K562 (cell line): Measurements from ENCODE around the gene COX15. TPM values are rescaled to one million over a fixed set of nuclear protein-coding genes. Genes with fewer than 3 reads are reported as not detected.

Experiments
- ATAC-seq: fragments of 200-7000 bp; cut with Tn5 transposase; 3 replicates; pipeline ENCODE4 v1.9.1; 2020; ENCODE audit warnings: moderate library complexity
- BruUV-seq: library from RNA; stranded (reverse); fragments of 400-500 nt; replicated peaks from 2 replicates; lab custom pipeline; 2021; lab: Mats Ljungman, UMichigan
- CTCF ChIA-PET: fragments of 300-600 bp; formaldehyde crosslinking; extraction: SDS; loops from one replicate; lab custom pipeline; 2021; ENCODE audit warnings: low intra/inter-chr PET ratio; lab: Yijun Ruan, JAX
- POLR2A ChIA-PET: fragments of 300-600, 350-650 bp; sonication (Branson Sonifier 250); formaldehyde crosslinking; extraction: SDS; loops from one replicate; lab custom pipeline; 2021; ENCODE audit warnings: antibody characterized with exemption, inconsistent platforms; lab: Yijun Ruan, JAX
- DNase-seq, 4 experiments: peaks; one replicate each; pipeline versions ENCODE4 v3.0.0 to v3.0.0-alpha.2; 2011 to 2018; ENCODE audit warnings: low spot score in 3 of 4, mixed read lengths in 3 of 4; ENCODE audit errors: extremely low read depth in 1 of 4
- FAIRE-seq: peaks from 2 replicates; lab custom pipeline; 2011; peaks lifted over from hg19 to GRCh38; lab: Jason Lieb, UNC
- H2AFZ ChIP-seq: 2 replicates; pipeline ENCODE4 v1.6.0; 2011; ENCODE audit warnings: low read depth, low read length, control low read depth, inconsistent platforms
- H3K27ac ChIP-seq: fragments of 200-600 bp; 3 replicates; pipeline ENCODE4 v1.8.0; 2011; ENCODE audit warnings: low read depth, mild to moderate bottlenecking, control low read depth, inconsistent platforms, low read length, moderate library complexity, mixed read lengths; ENCODE audit errors: extremely low read depth
- H3K27me3 ChIP-seq, 2 experiments: fragments of 300-600 bp in 1 of 2; 2 replicates in 1 of 2; 3 replicates in 1 of 2; pipeline versions ENCODE4 v1.6.0 to v1.8.0; 2011; ENCODE audit warnings: inconsistent platforms in 2 of 2, low read length in 2 of 2, mild to moderate bottlenecking in 1 of 2, mixed read lengths in 1 of 2, moderate library complexity in 1 of 2; ENCODE audit not compliant: control insufficient read depth in 2 of 2, insufficient read depth in 2 of 2
- H3K36me3 ChIP-seq: fragments of 300-600 bp; 3 replicates; pipeline ENCODE4 v1.8.0; 2011; ENCODE audit warnings: mild to moderate bottlenecking, low read length, inconsistent platforms; ENCODE audit not compliant: control insufficient read depth, insufficient read depth
- H3K4me1 ChIP-seq, 2 experiments: fragments of 200-600 bp in 1 of 2; replicated peaks in 1 of 2; 2 replicates in 1 of 2; 3 replicates in 1 of 2; pipeline versions ENCODE4 v1.5.1 to v1.8.0; 2011; ENCODE audit warnings: inconsistent platforms in 2 of 2, low read length in 2 of 2, mild to moderate bottlenecking in 1 of 2, mixed read lengths in 1 of 2, moderate library complexity in 1 of 2; ENCODE audit not compliant: control insufficient read depth in 2 of 2, insufficient read depth in 2 of 2
- H3K4me2 ChIP-seq: 2 replicates; pipeline ENCODE4 v1.6.1; 2011; ENCODE audit warnings: low read length, control low read depth, inconsistent platforms, mixed read lengths; ENCODE audit not compliant: insufficient read depth
- H3K4me3 ChIP-seq: fragments of 200-600 bp; sonication (generic), shearing (Covaris generic); 2 replicates; pipeline ENCODE4 v1.5.1; 2016; ENCODE audit warnings: control low read depth, inconsistent platforms
- H3K79me2 ChIP-seq: fragments of 200-600 bp; 3 replicates; pipeline ENCODE4 v1.8.0; 2011; ENCODE audit warnings: low read length, inconsistent platforms; ENCODE audit not compliant: control insufficient read depth, insufficient read depth
- H3K9ac ChIP-seq, 2 experiments: 2 replicates each; pipeline versions ENCODE4 v1.6.0 to v1.6.1; 2011; ENCODE audit warnings: low read depth in 2 of 2, low read length in 2 of 2, control low read depth in 1 of 2, inconsistent platforms in 1 of 2, mild to moderate bottlenecking in 1 of 2, mixed read lengths in 1 of 2; ENCODE audit not compliant: insufficient read depth in 1 of 2
- H3K9me1 ChIP-seq: one replicate; pipeline ENCODE4 v1.6.0; 2011; ENCODE audit warnings: inconsistent platforms, mild to moderate bottlenecking, low read length, moderate library complexity; ENCODE audit not compliant: control insufficient read depth, insufficient read depth
- H3K9me3 ChIP-seq: replicated peaks from 2 replicates; pipeline ENCODE4 v1.5.1; 2011; ENCODE audit warnings: low read depth, low read length, inconsistent platforms; ENCODE audit not compliant: control insufficient read depth, insufficient read depth
- H4K20me1 ChIP-seq: replicated peaks from 2 replicates; pipeline ENCODE4 v1.6.1; 2011; ENCODE audit warnings: low read length, inconsistent platforms, mixed read lengths; ENCODE audit not compliant: control insufficient read depth, insufficient read depth
- ARID1B ChIP-seq: fragments of 450-650 bp; IDR thresholded peaks from 2 replicates; pipeline ENCODE4 v1.6.1; 2016; ENCODE audit warnings: antibody characterized with exemption, mild to moderate bottlenecking, inconsistent platforms
- BRD9 ChIP-seq: fragments of 450-650 bp; IDR thresholded peaks from 2 replicates; pipeline ENCODE4 v1.6.1; 2018; ENCODE audit warnings: low read depth; ENCODE audit not compliant: partially characterized antibody
- DACH1 ChIP-seq: fragments of 450-650 bp; IDR thresholded peaks from 2 replicates; pipeline ENCODE4 v1.6.1; 2018; ENCODE audit not compliant: partially characterized antibody
- ELF4 ChIP-seq: fragments of 450-650 bp; formaldehyde crosslinking; IDR thresholded peaks from 2 replicates; pipeline ENCODE4 v1.4.0; 2022; ENCODE audit warnings: missing genetic modification characterization
- EP400 ChIP-seq: fragments of 450-650 bp; IDR thresholded peaks from 2 replicates; pipeline ENCODE4 v1.6.1; 2017; ENCODE audit warnings: antibody characterized with exemption, mild to moderate bottlenecking, moderate library complexity
- ETV1 ChIP-seq: fragments of 450-650 bp; conservative IDR thresholded peaks from 2 replicates; pipeline ENCODE4 v1.6.1; 2016; ENCODE audit warnings: missing genetic modification characterization, control low read depth, low read depth, missing compliant biosample characterization
- FOSL1 ChIP-seq: fragments of 200-800 bp; sonication (Bioruptor generic); conservative IDR thresholded peaks from 2 replicates; pipeline ENCODE4 v1.6.1; 2016; ENCODE audit warnings: missing genetic modification characterization, missing compliant biosample characterization
- HEY1 ChIP-seq: fragments of 250-450 bp; sonication (Bioruptor Pico); IDR thresholded peaks from 2 replicates; pipeline ENCODE4 v1.5.0; 2020; ENCODE audit warnings: mild to moderate bottlenecking, moderate library complexity, borderline replicate concordance
- MAFF ChIP-seq: IDR thresholded peaks from 2 replicates; pipeline ENCODE4 v1.6.1; 2012; ENCODE audit warnings: low read length, improper control_type of control experiment
- NFE2 ChIP-seq: IDR thresholded peaks from 2 replicates; pipeline ENCODE4 v1.6.1; 2014; ENCODE audit warnings: antibody characterized with exemption, low read depth
- NFE2L1 ChIP-seq: fragments of 450-650 bp; IDR thresholded peaks from 2 replicates; pipeline ENCODE4 v1.6.1; 2016; ENCODE audit warnings: missing genetic modification characterization, low read depth, mild to moderate bottlenecking, missing compliant biosample characterization, moderate library complexity, borderline replicate concordance
- NFRKB ChIP-seq: fragments of 450-650 bp; IDR thresholded peaks from 2 replicates; pipeline ENCODE4 v1.6.1; 2016; ENCODE audit warnings: low read depth
- POLR2H ChIP-seq: IDR thresholded peaks from 2 replicates; pipeline ENCODE4 v1.6.1; 2016; ENCODE audit warnings: missing genetic modification characterization, low read depth, mild to moderate bottlenecking, control low read depth, missing compliant biosample characterization, moderate library complexity
- SMARCA4 ChIP-seq: fragments of 450-650 bp; IDR thresholded peaks from 2 replicates; pipeline ENCODE4 v1.6.1; 2016
- ZC3H11A ChIP-seq: IDR thresholded peaks from 2 replicates; pipeline ENCODE4 v1.6.1; 2012; ENCODE audit warnings: low read depth, low read length, improper control_type of control experiment
- ZFX ChIP-seq: sonication (generic); formaldehyde crosslinking; IDR thresholded peaks from 2 replicates; pipeline ENCODE4 v1.8.0; 2022; ENCODE audit warnings: mild to moderate bottlenecking, missing genetic modification reagents, moderate library complexity
- WGBS: fragments of 100-300 bp; shearing (Covaris generic); methylation state at CpG from one replicate; pipeline ENCODE4 v1.1.6; 2016; ENCODE audit warnings: low coverage, mixed read lengths; ENCODE audit not compliant: insufficient coverage; ENCODE audit errors: missing lambda C conversion rate; 5-methylcytosine and 5-hydroxymethylcytosine counted together
- in situ Hi-C: fragments of 300-500 bp; cut with MboI; formaldehyde crosslinking; loops from 4 replicates; pipeline ENCODE4 v1.15.0; 2018; ENCODE audit warnings: inconsistent platforms, mixed read lengths
- intact Hi-C: fragments of 100-400 bp; cut with micrococcal nuclease; formaldehyde crosslinking; loops from 2 replicates; pipeline ENCODE4 v1.14.2; 2022
- polyA plus RNA-seq, 8 experiments: library from polyadenylated mRNA; depleted of rRNA in 4 of 8; stranded (reverse) in 5 of 8; unstranded in 3 of 8; fragments of >200 nt; fragmentation: Nextera tagmentation in 2 of 8; fragmentation: Illumina TruSeq in 1 of 8; extraction: Ambion mirVana in 2 of 8; extraction: Trizol in 1 of 8; gene quantifications; 2 replicates each; pipeline versions ENCODE4 v1.2.1 to v1.2.3, GENCODE V29; 2011 to 2014; ENCODE audit warnings: inconsistent platforms in 1 of 8, missing spikeins in 1 of 8
- total RNA-seq, 7 experiments: library from RNA; depleted of rRNA in 6 of 7; stranded (reverse); fragments of >200 nt in 6 of 7; fragmentation: Illumina TruSeq in 2 of 7; extraction: Trizol in 2 of 7; gene quantifications; 2 replicates each; pipeline versions ENCODE4 v1.2.1 to v1.2.3, GENCODE V29; 2011 to 2021; ENCODE audit warnings: low replicate concordance in 1 of 7
- TF ChIP-seq, protein P1 (sequence below): fragments of 200-800 bp; sonication (Bioruptor generic); IDR thresholded peaks from 2 replicates; pipeline ENCODE4 v1.6.1; 2017; ENCODE audit warnings: missing genetic modification characterization, missing compliant biosample characterization
- TF ChIP-seq, protein P2 (sequence below): fragments of 450-650 bp; IDR thresholded peaks from 2 replicates; pipeline ENCODE4 v1.6.1; 2017; ENCODE audit warnings: antibody characterized with exemption, mild to moderate bottlenecking

The COX15 gene
- total and polyA plus RNA-seq, 9 of the 15 experiments (the other 6 are each of a cell fraction or from before 2014, with no cell fraction given): 17.4 to 45.1 (median 23.7) TPM

DNA sequence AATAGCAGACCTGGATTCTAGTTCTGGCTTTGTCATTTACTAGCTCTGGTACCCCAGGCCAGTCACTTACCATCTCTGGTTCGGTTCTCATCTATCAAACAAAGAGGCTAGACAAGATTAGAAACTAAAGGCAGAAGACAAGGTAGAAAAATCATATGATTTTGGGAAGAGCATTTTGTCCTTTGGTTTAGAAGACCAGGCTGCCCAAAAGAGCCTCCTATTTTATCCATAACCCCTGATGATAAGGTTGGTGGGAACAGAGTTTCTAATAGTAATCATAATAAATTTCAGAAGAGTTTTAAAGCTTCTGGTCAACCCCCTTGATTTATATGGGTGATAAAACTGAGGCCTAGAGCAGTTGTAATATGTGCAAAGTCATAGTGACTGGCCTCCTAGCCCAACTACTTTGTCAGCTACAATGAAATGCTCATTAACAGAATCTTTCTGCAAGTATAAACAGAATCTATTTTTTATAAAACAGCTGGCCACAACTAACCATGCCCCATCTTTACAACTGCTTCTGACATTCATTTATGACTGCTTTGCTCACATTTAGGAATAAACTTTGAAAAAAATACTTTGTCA is 23.4 kb downstream of the COX15 start:
- no peaks in the 10 kb centered on the region for H3K79me2 ChIP-seq
- intact Hi-C loops (no loop called here), in situ Hi-C loops (loop anchor here (25.0 kb wide), 1 partner anchor 271 kb away; the partner anchor contains the start of gene GOT1)
- peak; percentile 83 for FAIRE-seq
- peak overlapping the region; percentile 22; the same call in 1 of the 2 replicates for H2AFZ ChIP-seq
- ChIA-PET POLR2A (interaction anchor here (0.6 to 0.8 kb wide), 3 partner anchors 146 to 278 kb away, joined by 3 read pairs; partner anchors contain the start of gene GOT1), CTCF (no interaction called here)
- peak; percentile 84 for ATAC-seq
- H3K4me2 ChIP-seq: no peak overlapping the region
- H3K27me3 ChIP-seq: no peaks in the 10 kb centered on the region
- no peaks in the 10 kb centered on the region for H3K9me3 ChIP-seq
- no peaks in the 10 kb centered on the region for H3K9me1 ChIP-seq
- BruUV-seq: no TSS peak
- H3K9ac ChIP-seq: peak overlapping the region in 1 of 2 experiments; percentile 33; a peak in 1 of 4 replicates
- peak in 2 of 4 experiments; percentile 40 to 54 for DNase-seq
- peaks cover 0 to 31% of the 10 kb centered on the region in 2 experiments; a peak in 3 of 5 replicates for H3K4me1 ChIP-seq
- no peak overlapping the region for H3K4me3 ChIP-seq
- H4K20me1 ChIP-seq: no peaks in the 10 kb centered on the region
- H3K36me3 ChIP-seq: peaks cover 51% of the 10 kb centered on the region; the same call in 2 of the 3 replicates
- 0% methylated on average over 1 of the region's 1 CpG for WGBS
- peak overlapping the region; percentile 85 for H3K27ac ChIP-seq
- TF ChIP-seq MAFF (peak; percentile 88), ZC3H11A (no peak), NFE2L1 (tag) (peak; percentile 74), ETV1 (0 out of 2 replicates have a peak, but pooled peaks have one; percentile 15), SMARCA4 (0 out of 2 replicates have a peak, but pooled peaks have one; percentile 16), DACH1 (peak; percentile 20), ARID1B (0 out of 2 replicates have a peak, but pooled peaks have one; percentile 29), HEY1 (no peak), BRD9 (peak; percentile 31), FOSL1 (tag) (0 out of 2 replicates have a peak, but pooled peaks have one; percentile 16), POLR2H (tag) (0 out of 2 replicates have a peak, but pooled peaks have one; percentile 30), NFE2 (peak; percentile 94), ZFX (CRISPR knock-in tag) (peak; percentile 34), NFRKB (no peak), ELF4 (CRISPR knock-in tag) (no peak), EP400 (peak; percentile 21; the same call in 1 of the 2 replicates)
- TF ChIP-seq, protein P1, sequence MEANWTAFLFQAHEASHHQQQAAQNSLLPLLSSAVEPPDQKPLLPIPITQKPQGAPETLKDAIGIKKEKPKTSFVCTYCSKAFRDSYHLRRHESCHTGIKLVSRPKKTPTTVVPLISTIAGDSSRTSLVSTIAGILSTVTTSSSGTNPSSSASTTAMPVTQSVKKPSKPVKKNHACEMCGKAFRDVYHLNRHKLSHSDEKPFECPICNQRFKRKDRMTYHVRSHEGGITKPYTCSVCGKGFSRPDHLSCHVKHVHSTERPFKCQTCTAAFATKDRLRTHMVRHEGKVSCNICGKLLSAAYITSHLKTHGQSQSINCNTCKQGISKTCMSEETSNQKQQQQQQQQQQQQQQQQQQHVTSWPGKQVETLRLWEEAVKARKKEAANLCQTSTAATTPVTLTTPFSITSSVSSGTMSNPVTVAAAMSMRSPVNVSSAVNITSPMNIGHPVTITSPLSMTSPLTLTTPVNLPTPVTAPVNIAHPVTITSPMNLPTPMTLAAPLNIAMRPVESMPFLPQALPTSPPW (CRISPR knock-in tag): peak; percentile 35; the same call in 1 of the 2 replicates
- TF ChIP-seq, protein P2, sequence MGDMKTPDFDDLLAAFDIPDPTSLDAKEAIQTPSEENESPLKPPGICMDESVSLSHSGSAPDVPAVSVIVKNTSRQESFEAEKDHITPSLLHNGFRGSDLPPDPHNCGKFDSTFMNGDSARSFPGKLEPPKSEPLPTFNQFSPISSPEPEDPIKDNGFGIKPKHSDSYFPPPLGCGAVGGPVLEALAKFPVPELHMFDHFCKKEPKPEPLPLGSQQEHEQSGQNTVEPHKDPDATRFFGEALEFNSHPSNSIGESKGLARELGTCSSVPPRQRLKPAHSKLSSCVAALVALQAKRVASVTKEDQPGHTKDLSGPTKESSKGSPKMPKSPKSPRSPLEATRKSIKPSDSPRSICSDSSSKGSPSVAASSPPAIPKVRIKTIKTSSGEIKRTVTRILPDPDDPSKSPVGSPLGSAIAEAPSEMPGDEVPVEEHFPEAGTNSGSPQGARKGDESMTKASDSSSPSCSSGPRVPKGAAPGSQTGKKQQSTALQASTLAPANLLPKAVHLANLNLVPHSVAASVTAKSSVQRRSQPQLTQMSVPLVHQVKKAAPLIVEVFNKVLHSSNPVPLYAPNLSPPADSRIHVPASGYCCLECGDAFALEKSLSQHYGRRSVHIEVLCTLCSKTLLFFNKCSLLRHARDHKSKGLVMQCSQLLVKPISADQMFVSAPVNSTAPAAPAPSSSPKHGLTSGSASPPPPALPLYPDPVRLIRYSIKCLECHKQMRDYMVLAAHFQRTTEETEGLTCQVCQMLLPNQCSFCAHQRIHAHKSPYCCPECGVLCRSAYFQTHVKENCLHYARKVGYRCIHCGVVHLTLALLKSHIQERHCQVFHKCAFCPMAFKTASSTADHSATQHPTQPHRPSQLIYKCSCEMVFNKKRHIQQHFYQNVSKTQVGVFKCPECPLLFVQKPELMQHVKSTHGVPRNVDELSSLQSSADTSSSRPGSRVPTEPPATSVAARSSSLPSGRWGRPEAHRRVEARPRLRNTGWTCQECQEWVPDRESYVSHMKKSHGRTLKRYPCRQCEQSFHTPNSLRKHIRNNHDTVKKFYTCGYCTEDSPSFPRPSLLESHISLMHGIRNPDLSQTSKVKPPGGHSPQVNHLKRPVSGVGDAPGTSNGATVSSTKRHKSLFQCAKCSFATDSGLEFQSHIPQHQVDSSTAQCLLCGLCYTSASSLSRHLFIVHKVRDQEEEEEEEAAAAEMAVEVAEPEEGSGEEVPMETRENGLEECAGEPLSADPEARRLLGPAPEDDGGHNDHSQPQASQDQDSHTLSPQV: peak; percentile 85
